Osteocyte (in vitro differentiated cells): Measurements from ENCODE around the gene TBC1D1. TPM values are rescaled to one million over a fixed set of nuclear protein-coding genes. Genes with fewer than 3 reads are reported as not detected.

Experiments
- DNase-seq: peaks from one replicate; pipeline ENCODE4 v3.0.0; 2021; ENCODE audit warnings: mixed read lengths; ENCODE audit not compliant: unreplicated experiment; ENCODE audit errors: extremely low spot score
- H3K27ac Mint-ChIP-seq: one replicate; pipeline ENCODE4 v1.8.0; 2021; ENCODE audit warnings: mild to moderate bottlenecking, mixed read lengths; ENCODE audit not compliant: unreplicated experiment
- H3K27me3 Mint-ChIP-seq: one replicate; pipeline ENCODE4 v1.8.0; 2021; ENCODE audit warnings: mixed read lengths; ENCODE audit not compliant: unreplicated experiment
- H3K36me3 Mint-ChIP-seq: one replicate; pipeline ENCODE4 v1.8.0; 2021; ENCODE audit warnings: mixed read lengths; ENCODE audit not compliant: unreplicated experiment
- H3K4me1 Mint-ChIP-seq: one replicate; pipeline ENCODE4 v1.8.0; 2021; ENCODE audit warnings: mixed read lengths; ENCODE audit not compliant: unreplicated experiment
- H3K4me3 Mint-ChIP-seq: one replicate; pipeline ENCODE4 v1.8.0; 2021; ENCODE audit warnings: mild to moderate bottlenecking, moderate library complexity, mixed read lengths; ENCODE audit not compliant: unreplicated experiment
- H3K9me3 Mint-ChIP-seq: one replicate; pipeline ENCODE4 v1.8.0; 2021; ENCODE audit warnings: mixed read lengths; ENCODE audit not compliant: unreplicated experiment
- CTCF ChIP-seq: fragments of 200-600 bp; sonication (generic); IDR thresholded peaks from 2 replicates; pipeline ENCODE4 v1.5.0; 2021; ENCODE audit warnings: antibody characterized with exemption, mild to moderate bottlenecking, moderate library complexity
- total RNA-seq: library from RNA; stranded (reverse); gene quantifications from 2 replicates; pipeline ENCODE4 v1.2.1, GENCODE V29; 2021

The TBC1D1 gene
- total RNA-seq, 1 donor from 2014 or later = 46.2 TPM

- Mint-ChIP-seq H3K4me3 (peak overlapping the region; percentile 67), H3K9me3 (no peaks in the 10 kb centered on the region), H3K27me3 (no peaks in the 10 kb centered on the region), H3K36me3 (no peaks in the 10 kb centered on the region), H3K27ac (peak overlapping the region; percentile 75), H3K4me1 (peaks cover 27% of the 10 kb centered on the region)
- DNase-seq = peak; percentile 91
- TF ChIP-seq CTCF = no peak
These were observed 86.1 kb downstream of the TBC1D1 start for GRCh38 chr4:37976991-37977470.

GRCh38 chr4:37977471-37978247 is 86.8 kb downstream of the TBC1D1 start:
- Mint-ChIP-seq H3K9me3 (no peaks in the 10 kb centered on the region), H3K4me1 (peaks cover 34% of the 10 kb centered on the region), H3K27me3 (no peaks in the 10 kb centered on the region), H3K36me3 (no peaks in the 10 kb centered on the region), H3K27ac (peak overlapping the region; percentile 80), H3K4me3 (peak overlapping the region; percentile 80)
- DNase-seq = peak; percentile 91
- peak; percentile 76 for TF ChIP-seq CTCF

- H3K4me1 Mint-ChIP-seq = peaks cover 36% of the 10 kb centered on the region
- peak overlapping the region; percentile 80 for H3K4me3 Mint-ChIP-seq
- DNase-seq = no peak
- peak overlapping the region; percentile 80 for H3K27ac Mint-ChIP-seq
- H3K9me3 Mint-ChIP-seq = no peaks in the 10 kb centered on the region
- TF ChIP-seq CTCF = no peak
- no peaks in the 10 kb centered on the region for H3K27me3 Mint-ChIP-seq
- no peaks in the 10 kb centered on the region for H3K36me3 Mint-ChIP-seq
These were observed 87.5 kb downstream of the TBC1D1 start for GRCh38 chr4:37978248-37978924.

GRCh38 chr4:37980246-37980645 is 89.4 kb downstream of the TBC1D1 start:
- no peak for TF ChIP-seq CTCF
- H3K27me3 Mint-ChIP-seq = no peaks in the 10 kb centered on the region
- no peak for DNase-seq
- no peak overlapping the region for H3K27ac Mint-ChIP-seq
- H3K36me3 Mint-ChIP-seq = no peaks in the 10 kb centered on the region
- no peak overlapping the region for H3K4me3 Mint-ChIP-seq
- H3K9me3 Mint-ChIP-seq = no peaks in the 10 kb centered on the region
- peaks cover 36% of the 10 kb centered on the region for H3K4me1 Mint-ChIP-seq

- no peak for DNase-seq
- Mint-ChIP-seq H3K9me3 (no peaks in the 10 kb centered on the region), H3K4me1 (peaks cover 36% of the 10 kb centered on the region), H3K27me3 (no peaks in the 10 kb centered on the region), H3K27ac (no peak overlapping the region), H3K36me3 (no peaks in the 10 kb centered on the region), H3K4me3 (no peak overlapping the region)
- no peak for TF ChIP-seq CTCF
These were observed 90.5 kb downstream of the TBC1D1 start for GRCh38 chr4:37981425-37981824.
